CD14-positive monocyte (primary cell): Measurements from ENCODE around the gene WHRN. TPM values are rescaled to one million over a fixed set of nuclear protein-coding genes. Genes with fewer than 3 reads are reported as not detected.

Experiments
- DNase-seq, 3 donors: peaks; one replicate each; pipeline ENCODE4 v3.0.0-alpha.2; 2011 to 2022
- H2AFZ ChIP-seq: 2 replicates; pipeline ENCODE4 v1.6.0; 2012; ENCODE audit warnings: mild to moderate bottlenecking, low read depth, low read length, inconsistent platforms; ENCODE audit not compliant: insufficient read depth, poor library complexity, severe bottlenecking
- H3K27ac ChIP-seq, 2 donors: 1 replicate in 1 of 2; 2 replicates in 1 of 2; pipeline ENCODE4 v1.5.1; 2012 to 2013; ENCODE audit warnings: low read length in 2 of 2, control low read depth in 1 of 2, inconsistent platforms in 1 of 2, low read depth in 1 of 2, mild to moderate bottlenecking in 1 of 2
- H3K27me3 ChIP-seq, 2 donors: one replicate each; pipeline versions ENCODE4 v1.6.0 to v1.6.1; 2011 to 2013; ENCODE audit warnings: low read length in 2 of 2; ENCODE audit not compliant: control insufficient read depth in 2 of 2, insufficient read depth in 2 of 2
- H3K36me3 ChIP-seq, 2 donors: replicated peaks in 1 of 2; 1 replicate in 1 of 2; 2 replicates in 1 of 2; pipeline versions ENCODE4 v1.5.1 to v1.6.1; 2012 to 2013; ENCODE audit warnings: low read length in 2 of 2, control low read depth in 1 of 2, inconsistent platforms in 1 of 2, mild to moderate bottlenecking in 1 of 2; ENCODE audit not compliant: insufficient read depth in 2 of 2, control insufficient read depth in 1 of 2
- H3K4me1 ChIP-seq, 2 donors: 1 replicate in 1 of 2; 2 replicates in 1 of 2; pipeline versions ENCODE4 v1.5.1 to v1.6.1; 2012 to 2013; ENCODE audit warnings: low read length in 2 of 2, control low read depth in 1 of 2, inconsistent platforms in 1 of 2, mild to moderate bottlenecking in 1 of 2, moderate library complexity in 1 of 2; ENCODE audit not compliant: insufficient read depth in 2 of 2, control insufficient read depth in 1 of 2
- H3K4me2 ChIP-seq: replicated peaks from 2 replicates; pipeline ENCODE3; 2012; ENCODE audit warnings: low read length, moderate library complexity, mild to moderate bottlenecking; ENCODE audit not compliant: poor library complexity, severe bottlenecking; ENCODE audit errors: extremely low read depth
- H3K4me3 ChIP-seq, 3 experiments: fragments of 200-600 bp in 1 of 3; sonication (generic) in 1 of 3; replicated peaks in 1 of 3; 1 replicate in 2 of 3; 2 replicates in 1 of 3; pipeline ENCODE4 v1.5.1; 2011 to 2013; ENCODE audit warnings: low read length in 3 of 3, mild to moderate bottlenecking in 3 of 3, control low read depth in 2 of 3, low read depth in 2 of 3, inconsistent platforms in 1 of 3, moderate library complexity in 1 of 3
- H3K79me2 ChIP-seq: 2 replicates; pipeline ENCODE4 v1.6.0; 2012; ENCODE audit warnings: mild to moderate bottlenecking, control low read depth, inconsistent platforms, low read length, moderate library complexity; ENCODE audit not compliant: insufficient read depth
- H3K9ac ChIP-seq: 2 replicates; pipeline ENCODE4 v1.6.0; 2017; ENCODE audit warnings: low read length, mild to moderate bottlenecking; ENCODE audit not compliant: insufficient read depth, poor library complexity, severe bottlenecking
- H3K9me3 ChIP-seq, 2 donors: replicated peaks in 1 of 2; 1 replicate in 1 of 2; 2 replicates in 1 of 2; pipeline versions ENCODE4 v1.5.1 to v1.6.1; 2012 to 2013; ENCODE audit warnings: low read length in 2 of 2, control low read depth in 1 of 2; ENCODE audit not compliant: control insufficient read depth in 1 of 2, insufficient read depth in 1 of 2
- H4K20me1 ChIP-seq: 2 replicates; pipeline ENCODE4 v1.6.0; 2012; ENCODE audit warnings: mild to moderate bottlenecking, low read length, control low read depth, moderate library complexity; ENCODE audit not compliant: insufficient read depth
- H3K27ac Mint-ChIP-seq, 7 donors: one replicate each; pipeline ENCODE4 v1.8.0; 2020; ENCODE audit warnings: mild to moderate bottlenecking in 7 of 7, mixed read lengths in 7 of 7, moderate library complexity in 6 of 7, inconsistent platforms in 2 of 7
- H3K27me3 Mint-ChIP-seq, 3 donors: one replicate each; pipeline ENCODE4 v1.8.0; 2021 to 2022; ENCODE audit warnings: low read depth in 3 of 3, mild to moderate bottlenecking in 3 of 3, mixed read lengths in 3 of 3, moderate library complexity in 3 of 3, inconsistent platforms in 1 of 3
- H3K36me3 Mint-ChIP-seq, 2 donors: one replicate each; pipeline ENCODE4 v1.8.0; 2020; ENCODE audit warnings: mixed read lengths in 2 of 2, inconsistent platforms in 1 of 2, mild to moderate bottlenecking in 1 of 2
- H3K4me1 Mint-ChIP-seq: one replicate; pipeline ENCODE4 v1.8.0; 2020; ENCODE audit warnings: mild to moderate bottlenecking, mixed read lengths
- H3K4me3 Mint-ChIP-seq, 2 donors: one replicate each; pipeline ENCODE4 v1.8.0; 2020; ENCODE audit warnings: mild to moderate bottlenecking in 2 of 2, mixed read lengths in 2 of 2, moderate library complexity in 1 of 2
- H3K9me3 Mint-ChIP-seq, 7 donors: one replicate each; pipeline ENCODE4 v1.8.0; 2020 to 2022; ENCODE audit warnings: mixed read lengths in 7 of 7, mild to moderate bottlenecking in 6 of 7, moderate library complexity in 6 of 7, inconsistent platforms in 2 of 7
- WGBS: methylation state at CpG from one replicate; pipeline ENCODE4 v1.1.5; 2013; ENCODE audit warnings: missing lambda C conversion rate; ENCODE audit not compliant: insufficient coverage; 5-methylcytosine and 5-hydroxymethylcytosine counted together
- intact Hi-C, 2 donors: fragments of 100-400 bp; cut with micrococcal nuclease; formaldehyde crosslinking; loops; one replicate each; pipeline versions ENCODE4 v1.15.0 to v1.15.1; 2023
- polyA plus RNA-seq, 3 donors: library from polyadenylated mRNA; depleted of rRNA in 1 of 3; unstranded in 2 of 3; stranded (reverse) in 1 of 3; fragments of 300-500 nt in 2 of 3; fragments of >200 nt in 1 of 3; fragmentation: Illumina TruSeq in 2 of 3; gene quantifications; 1 replicate in 2 of 3; 2 replicates in 1 of 3; pipeline ENCODE4 v1.2.3, GENCODE V29; 2012 to 2021
- TF ChIP-seq, protein P1 (sequence below): fragments of 200-600 bp; IDR thresholded peaks from one replicate; pipeline ENCODE4 v1.8.0; 2022; ENCODE audit warnings: antibody characterized with exemption, mild to moderate bottlenecking

WHRN gene
- polyA plus RNA-seq, 3 donors: 0.13 to 0.59 (median 0.30) TPM

DNA sequence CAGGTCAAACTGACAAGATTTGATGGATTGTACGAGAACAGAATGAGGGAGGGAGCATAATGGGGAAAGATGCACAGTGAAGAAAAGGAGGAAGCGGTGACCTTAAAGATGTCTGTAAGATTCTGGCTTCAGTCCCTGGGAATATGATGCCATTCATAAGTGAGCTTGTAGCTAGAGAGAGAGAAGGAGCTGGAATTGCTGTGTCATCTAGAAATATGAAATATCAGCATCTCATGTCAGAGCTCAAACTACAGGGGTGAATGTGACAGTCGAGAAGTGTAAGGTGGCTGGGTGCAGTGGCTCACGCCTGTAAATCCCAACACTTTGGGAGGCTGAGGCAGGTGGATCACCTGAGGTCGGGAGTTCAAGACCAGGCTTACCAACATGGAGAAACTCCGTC is 24.0 kb upstream of the WHRN start:
- H3K4me3 Mint-ChIP-seq: no peak overlapping the region
- TF ChIP-seq, protein P1, sequence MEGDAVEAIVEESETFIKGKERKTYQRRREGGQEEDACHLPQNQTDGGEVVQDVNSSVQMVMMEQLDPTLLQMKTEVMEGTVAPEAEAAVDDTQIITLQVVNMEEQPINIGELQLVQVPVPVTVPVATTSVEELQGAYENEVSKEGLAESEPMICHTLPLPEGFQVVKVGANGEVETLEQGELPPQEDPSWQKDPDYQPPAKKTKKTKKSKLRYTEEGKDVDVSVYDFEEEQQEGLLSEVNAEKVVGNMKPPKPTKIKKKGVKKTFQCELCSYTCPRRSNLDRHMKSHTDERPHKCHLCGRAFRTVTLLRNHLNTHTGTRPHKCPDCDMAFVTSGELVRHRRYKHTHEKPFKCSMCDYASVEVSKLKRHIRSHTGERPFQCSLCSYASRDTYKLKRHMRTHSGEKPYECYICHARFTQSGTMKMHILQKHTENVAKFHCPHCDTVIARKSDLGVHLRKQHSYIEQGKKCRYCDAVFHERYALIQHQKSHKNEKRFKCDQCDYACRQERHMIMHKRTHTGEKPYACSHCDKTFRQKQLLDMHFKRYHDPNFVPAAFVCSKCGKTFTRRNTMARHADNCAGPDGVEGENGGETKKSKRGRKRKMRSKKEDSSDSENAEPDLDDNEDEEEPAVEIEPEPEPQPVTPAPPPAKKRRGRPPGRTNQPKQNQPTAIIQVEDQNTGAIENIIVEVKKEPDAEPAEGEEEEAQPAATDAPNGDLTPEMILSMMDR: no peak
- no peaks in the 10 kb centered on the region for H3K27me3 ChIP-seq
- H3K36me3 ChIP-seq: no peaks in the 10 kb centered on the region
- no peaks in the 10 kb centered on the region for H3K79me2 ChIP-seq
- H3K9me3 Mint-ChIP-seq: no peaks in the 10 kb centered on the region
- no peak overlapping the region for H3K4me3 ChIP-seq
- peaks cover 1 to 8% (median 5%) of the 10 kb centered on the region in 3 donors for H3K27me3 Mint-ChIP-seq
- 89% methylated on average over 5 of the region's 6 CpGs for WGBS
- H3K4me1 Mint-ChIP-seq: no peaks in the 10 kb centered on the region
- no peaks in the 10 kb centered on the region for H3K4me1 ChIP-seq
- intact Hi-C loops: no loop called here
- H3K27ac ChIP-seq: no peak overlapping the region
- no peaks in the 10 kb centered on the region for H3K9me3 ChIP-seq
- no peak overlapping the region for H3K4me2 ChIP-seq
- no peaks in the 10 kb centered on the region for H3K36me3 Mint-ChIP-seq
- no peak overlapping the region for H3K27ac Mint-ChIP-seq
- no peaks in the 10 kb centered on the region for H4K20me1 ChIP-seq
- H3K9ac ChIP-seq: no peak overlapping the region
- DNase-seq: no peak
- no peak overlapping the region for H2AFZ ChIP-seq

DNA sequence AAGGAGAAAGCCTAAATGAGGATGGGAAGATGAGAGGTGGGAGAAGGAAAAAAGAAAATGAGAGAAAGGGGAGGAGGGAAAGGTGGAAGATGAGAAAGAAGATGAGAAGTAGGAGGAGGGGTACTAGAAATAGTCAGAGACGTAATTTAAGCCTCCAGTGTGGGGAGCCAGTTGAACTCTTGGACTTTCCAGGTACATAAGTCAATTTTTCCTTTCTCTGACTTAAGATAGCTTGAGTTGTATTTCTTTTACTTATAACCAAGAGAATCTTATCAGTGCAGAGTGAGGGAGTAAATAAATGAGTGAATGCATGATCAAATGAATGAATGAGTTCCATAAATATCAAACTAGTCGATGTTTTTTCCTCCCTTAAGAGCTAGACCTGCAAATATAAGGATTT is 21.5 kb upstream of the WHRN start:
- peaks cover 5 to 8% (median 6%) of the 10 kb centered on the region in 3 donors for H3K27me3 Mint-ChIP-seq
- intact Hi-C loops: no loop called here
- no peak for DNase-seq
- whole genome bisulfite sequencing: no CpG with 5 or more reads among the region's 2 CpGs
- no peak overlapping the region for H3K27ac Mint-ChIP-seq
- peaks cover 0 to 2% (median 0%) of the 10 kb centered on the region in 7 donors for H3K9me3 Mint-ChIP-seq
- Histone ChIP-seq H3K9me3 (no peaks in the 10 kb centered on the region), H3K36me3 (no peaks in the 10 kb centered on the region), H3K79me2 (no peaks in the 10 kb centered on the region), H3K4me2 (no peak overlapping the region), H3K27me3 (no peaks in the 10 kb centered on the region), H3K9ac (no peak overlapping the region), H3K4me1 (no peaks in the 10 kb centered on the region), H3K4me3 (no peak overlapping the region), H3K27ac (no peak overlapping the region), H4K20me1 (no peaks in the 10 kb centered on the region), H2AFZ (no peak overlapping the region)
- TF ChIP-seq, protein P1: no peak
- H3K4me3 Mint-ChIP-seq: no peak overlapping the region
- H3K36me3 Mint-ChIP-seq: no peaks in the 10 kb centered on the region
- H3K4me1 Mint-ChIP-seq: no peaks in the 10 kb centered on the region
